HepG2 (cell line): Measurements from ENCODE around the gene TXNL4A. TPM values are rescaled to one million over a fixed set of nuclear protein-coding genes. Genes with fewer than 3 reads are reported as not detected.
A peak's percentile ranks its signal among the peaks of the same experiment; 100 is the strongest.

Experiments used
- ATAC-seq: fragments of 200-7000 bp; cut with Tn5 transposase; 3 replicates; pipeline ENCODE4 v1.9.1; 2020; ENCODE audit warnings: mild to moderate bottlenecking, moderate library complexity
- BruUV-seq: library from RNA; stranded (reverse); fragments of 400-500 nt; replicated peaks from 2 replicates; lab custom pipeline; 2021; lab: Mats Ljungman, UMichigan
- CTCF ChIA-PET: fragments of 300-600 bp; formaldehyde crosslinking; extraction: SDS; loops from one replicate; lab custom pipeline; 2021; ENCODE audit warnings: low total read pairs, inconsistent platforms, low intra/inter-chr PET ratio; lab: Yijun Ruan, JAX
- POLR2A ChIA-PET: fragments of 350-600 bp; sonication (Branson Sonifier 250); formaldehyde crosslinking; loops from one replicate; lab custom pipeline; 2020; ENCODE audit warnings: antibody characterized with exemption, inconsistent platforms; lab: Yijun Ruan, JAX
- DNase-seq: peaks from one replicate; pipeline ENCODE4 v3.0.0-alpha.2; 2015; ENCODE audit warnings: low spot score
- FAIRE-seq: peaks from 3 replicates; lab custom pipeline; 2011; peaks lifted over from hg19 to GRCh38; lab: Jason Lieb, UNC
- H2AFZ ChIP-seq: one replicate; pipeline ENCODE4 v1.6.1; 2011; ENCODE audit warnings: low read length, inconsistent platforms
- H3K27ac ChIP-seq: fragments of 300-600 bp; 3 replicates; pipeline ENCODE4 v1.8.0; 2011; ENCODE audit warnings: mixed run types, mild to moderate bottlenecking, mixed read lengths, low read length, inconsistent platforms; ENCODE audit not compliant: insufficient read depth; ENCODE audit errors: extremely low read length
- H3K27me3 ChIP-seq, 2 experiments: fragments of 200-600 bp in 1 of 2; 2 replicates in 1 of 2; 3 replicates in 1 of 2; pipeline versions ENCODE4 v1.6.0 to v1.8.0; 2011; ENCODE audit warnings: low read length in 2 of 2, mild to moderate bottlenecking in 2 of 2, moderate library complexity in 2 of 2, inconsistent platforms in 1 of 2; ENCODE audit not compliant: insufficient read depth in 2 of 2, control insufficient read depth in 1 of 2
- H3K36me3 ChIP-seq, 2 experiments: fragments of 200-600 bp in 1 of 2; replicated peaks in 1 of 2; 2 replicates in 1 of 2; 3 replicates in 1 of 2; pipeline versions ENCODE4 v1.5.1 to v1.8.0; 2011; ENCODE audit warnings: low read length in 2 of 2, inconsistent platforms in 1 of 2; ENCODE audit not compliant: insufficient read depth in 2 of 2, control insufficient read depth in 1 of 2
- H3K4me1 ChIP-seq: 2 replicates; pipeline ENCODE4 v1.5.1; 2012; ENCODE audit warnings: low read length, inconsistent platforms; ENCODE audit not compliant: insufficient read depth
- H3K4me2 ChIP-seq: 2 replicates; pipeline ENCODE4 v1.6.0; 2011; ENCODE audit warnings: low read depth, low read length, inconsistent platforms
- H3K4me3 ChIP-seq, 3 experiments: fragments of 200-600 bp in 1 of 3; sonication (generic), shearing (Covaris generic) in 1 of 3; replicated peaks in 1 of 3; 2 replicates each; pipeline ENCODE4 v1.5.1; 2011 to 2016; ENCODE audit warnings: low read length in 3 of 3, inconsistent platforms in 2 of 3, low read depth in 2 of 3, mild to moderate bottlenecking in 2 of 3, control low read depth in 1 of 3, mixed read lengths in 1 of 3; ENCODE audit not compliant: insufficient read depth in 1 of 3
- H3K79me2 ChIP-seq: one replicate; pipeline ENCODE4 v1.6.1; 2011; ENCODE audit warnings: low read length, inconsistent platforms; ENCODE audit not compliant: insufficient read depth
- H3K9ac ChIP-seq: 2 replicates; pipeline ENCODE4 v1.6.0; 2011; ENCODE audit warnings: mild to moderate bottlenecking, low read depth, low read length, inconsistent platforms; ENCODE audit not compliant: insufficient read depth
- H3K9me3 ChIP-seq: 2 replicates; pipeline ENCODE4 v1.5.1; 2012; ENCODE audit warnings: mild to moderate bottlenecking, low read length
- H4K20me1 ChIP-seq: 2 replicates; pipeline ENCODE4 v1.6.0; 2011; ENCODE audit warnings: inconsistent platforms, mild to moderate bottlenecking, low read length, moderate library complexity; ENCODE audit not compliant: insufficient read depth
- IRF9 ChIP-seq: sonication (generic); formaldehyde crosslinking; IDR thresholded peaks from 2 replicates; pipeline ENCODE4 v1.8.0; 2022; ENCODE audit warnings: missing genetic modification reagents, mild to moderate bottlenecking, borderline replicate concordance
- NFATC3 ChIP-seq: sonication (generic); formaldehyde crosslinking; IDR thresholded peaks from 2 replicates; pipeline ENCODE4 v1.5.1; 2020; ENCODE audit warnings: mild to moderate bottlenecking, missing genetic modification reagents
- ZMAT3 ChIP-seq: sonication (generic); formaldehyde crosslinking; conservative IDR thresholded peaks from 2 replicates; pipeline ENCODE4 v1.7.0; 2021; ENCODE audit warnings: missing genetic modification reagents
- ZNF121 ChIP-seq: sonication (generic); formaldehyde crosslinking; IDR thresholded peaks from 2 replicates; pipeline ENCODE4 v1.5.0; 2020; ENCODE audit warnings: mild to moderate bottlenecking, missing genetic modification reagents
- ZNF225 ChIP-seq: sonication (generic); formaldehyde crosslinking; IDR thresholded peaks from 2 replicates; pipeline ENCODE4 v1.4.0; 2020; ENCODE audit warnings: mild to moderate bottlenecking, missing genetic modification reagents
- WGBS: methylation state at CpG from one replicate; pipeline ENCODE4 v1.1.6; 2017; ENCODE audit warnings: low lambda C conversion rate; 5-methylcytosine and 5-hydroxymethylcytosine counted together
- in situ Hi-C: cut with HindIII; loops from 2 replicates; pipeline ENCODE4 v1.10.0; 2017; ENCODE audit warnings: low pct_unique_long_range_greater_than_20kb; ENCODE audit not compliant: extremely low pct_ligation_motif_present
- intact Hi-C: fragments of 100-400 bp; cut with micrococcal nuclease; formaldehyde crosslinking; loops from one replicate; pipeline ENCODE4 v1.10.0; 2022; ENCODE audit not compliant: unreplicated experiment
- polyA plus RNA-seq, 8 experiments: library from polyadenylated mRNA; depleted of rRNA in 3 of 8; stranded (reverse) in 7 of 8; unstranded in 1 of 8; fragments of >200 nt; fragmentation: Illumina TruSeq in 4 of 8; extraction: Trizol in 4 of 8; gene quantifications; 2 replicates each; pipeline versions ENCODE4 v1.2.1 to v1.2.3, GENCODE V29; 2011 to 2016; ENCODE audit warnings: low read depth in 4 of 8, missing spikeins in 1 of 8, mixed read lengths in 1 of 8; ENCODE audit not compliant: insufficient read depth in 1 of 8
- total RNA-seq, 5 experiments: library from RNA; depleted of rRNA; stranded (reverse); fragments of >200 nt; fragmentation: Illumina TruSeq; extraction: Trizol; gene quantifications; 2 replicates each; pipeline ENCODE4 v1.2.3, GENCODE V29; 2016; ENCODE audit warnings: low read depth in 1 of 5
- TF ChIP-seq, protein P1 (sequence below): sonication (generic); formaldehyde crosslinking; IDR thresholded peaks from 2 replicates; pipeline ENCODE4 v1.5.1; 2020; ENCODE audit warnings: mild to moderate bottlenecking, missing genetic modification reagents, borderline replicate concordance
- TF ChIP-seq, protein P2 (sequence below): sonication (generic); formaldehyde crosslinking; IDR thresholded peaks from 2 replicates; pipeline ENCODE4 v1.9.0; 2021; ENCODE audit warnings: missing genetic modification reagents, mild to moderate bottlenecking, borderline replicate concordance

Gene TXNL4A
- total and polyA plus RNA-seq, 2 of the 13 experiments (the other 11 are each of a cell fraction or from before 2014, with no cell fraction given), result 172 to 202 TPM

- no peak overlapping the region for H3K27ac ChIP-seq
- intact Hi-C loops, result no loop called here
- H3K9ac ChIP-seq, result no peak overlapping the region
- H2AFZ ChIP-seq, result no peak overlapping the region
- peaks cover 57% of the 10 kb centered on the region for H3K4me1 ChIP-seq
- H3K79me2 ChIP-seq, result no peaks in the 10 kb centered on the region
- no peak overlapping the region for H3K4me2 ChIP-seq
- POLR2A ChIA-PET, result no interaction called here
- no peak for FAIRE-seq
- no peak for DNase-seq
- WGBS, result 87% methylated on average over 2 of the region's 2 CpGs
- no peaks in the 10 kb centered on the region for H4K20me1 ChIP-seq
- H3K9me3 ChIP-seq, result no peaks in the 10 kb centered on the region
- no peak for ATAC-seq
- in situ Hi-C loops, result no loop called here
- no TSS peak for BruUV-seq
- no peak for TF ChIP-seq NFATC3
- TF ChIP-seq, protein P1, sequence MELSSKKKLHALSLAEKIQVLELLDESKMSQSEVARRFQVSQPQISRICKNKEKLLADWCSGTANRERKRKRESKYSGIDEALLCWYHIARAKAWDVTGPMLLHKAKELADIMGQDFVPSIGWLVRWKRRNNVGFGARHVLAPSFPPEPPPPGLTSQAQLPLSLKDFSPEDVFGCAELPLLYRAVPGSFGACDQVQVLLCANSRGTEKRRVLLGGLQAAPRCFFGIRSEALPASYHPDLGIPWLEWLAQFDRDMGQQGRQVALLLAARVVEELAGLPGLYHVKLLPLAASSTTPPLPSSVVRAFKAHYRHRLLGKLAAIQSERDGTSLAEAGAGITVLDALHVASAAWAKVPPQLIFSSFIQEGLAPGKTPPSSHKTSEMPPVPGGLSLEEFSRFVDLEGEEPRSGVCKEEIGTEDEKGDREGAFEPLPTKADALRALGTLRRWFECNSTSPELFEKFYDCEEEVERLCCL (CRISPR knock-in tag), result no peak
- peak; percentile 62 for TF ChIP-seq ZNF121 (CRISPR knock-in tag)
- TF ChIP-seq ZMAT3 (CRISPR knock-in tag), result no peak
- TF ChIP-seq, protein P2, sequence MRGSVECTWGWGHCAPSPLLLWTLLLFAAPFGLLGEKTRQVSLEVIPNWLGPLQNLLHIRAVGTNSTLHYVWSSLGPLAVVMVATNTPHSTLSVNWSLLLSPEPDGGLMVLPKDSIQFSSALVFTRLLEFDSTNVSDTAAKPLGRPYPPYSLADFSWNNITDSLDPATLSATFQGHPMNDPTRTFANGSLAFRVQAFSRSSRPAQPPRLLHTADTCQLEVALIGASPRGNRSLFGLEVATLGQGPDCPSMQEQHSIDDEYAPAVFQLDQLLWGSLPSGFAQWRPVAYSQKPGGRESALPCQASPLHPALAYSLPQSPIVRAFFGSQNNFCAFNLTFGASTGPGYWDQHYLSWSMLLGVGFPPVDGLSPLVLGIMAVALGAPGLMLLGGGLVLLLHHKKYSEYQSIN, result no peak
- no peak for TF ChIP-seq IRF9 (CRISPR knock-in tag)
- no peak for TF ChIP-seq ZNF225 (CRISPR knock-in tag)
- H3K27me3 ChIP-seq, result no peaks in the 10 kb centered on the region
- CTCF ChIA-PET, result no interaction called here
- no peaks in the 10 kb centered on the region for H3K36me3 ChIP-seq
- no peak overlapping the region for H3K4me3 ChIP-seq
Measured at GRCh38 chr18:79958981-79959380, 29.4 kb downstream of the TXNL4A start.
